Vagina (tissue), 2 donors: ENCODE measurements around the gene TMEM141. TPM values are rescaled to one million over a fixed set of nuclear protein-coding genes. Genes with fewer than 3 reads are reported as not detected.
A peak's percentile ranks its signal among the peaks of the same experiment; 100 is the strongest.

Experiments
- DNase-seq, 2 donors: peaks; one replicate each; pipeline ENCODE4 v3.0.0-alpha.2; 2017; ENCODE audit errors: extremely low spot score in 2 of 2
- H3K27ac ChIP-seq: fragments of 200-600 bp; sonication (generic); one replicate; pipeline ENCODE4 v1.5.1; 2019
- H3K27me3 ChIP-seq: fragments of 200-600 bp; sonication (generic); one replicate; pipeline ENCODE4 v1.5.1; 2019
- H3K36me3 ChIP-seq, 2 donors: fragments of 200-600 bp; sonication (generic); one replicate each; pipeline ENCODE4 v1.5.1; 2017 to 2019
- H3K4me1 ChIP-seq: fragments of 200-600 bp; sonication (generic); one replicate; pipeline ENCODE4 v1.5.1; 2019
- H3K4me3 ChIP-seq, 2 donors: fragments of 200-600 bp; sonication (generic); 1 replicate in 1 of 2; 2 replicates in 1 of 2; pipeline ENCODE4 v1.5.1; 2016 to 2019
- H3K9me3 ChIP-seq: fragments of 200-600 bp; sonication (generic); one replicate; pipeline ENCODE4 v1.5.1; 2019
- CTCF ChIP-seq, 3 experiments: fragments of 450-650 bp in 2 of 3; fragments of 200-600 bp in 1 of 3; sonication (generic) in 1 of 3; IDR thresholded peaks; one replicate each; pipeline ENCODE4 v1.5.1; 2017 to 2019; ENCODE audit warnings: antibody characterized with exemption in 3 of 3, mild to moderate bottlenecking in 2 of 3, moderate library complexity in 2 of 3
- POLR2A ChIP-seq, 2 donors: fragments of 450-650 bp; IDR thresholded peaks; one replicate each; pipeline ENCODE4 v1.6.1; 2017; ENCODE audit warnings: antibody characterized with exemption in 2 of 2, mild to moderate bottlenecking in 2 of 2, moderate library complexity in 2 of 2
- POLR2AphosphoS5 ChIP-seq, 2 donors: sonication (generic); formaldehyde crosslinking; IDR thresholded peaks; one replicate each; pipeline ENCODE4 v1.9.0; 2017; ENCODE audit warnings: antibody characterized with exemption in 2 of 2, mild to moderate bottlenecking in 2 of 2, low read depth in 1 of 2; ENCODE audit not compliant: insufficient read depth in 1 of 2
- intact Hi-C: fragments of 100-400 bp; cut with DNase I; formaldehyde crosslinking; loops from one replicate; pipeline ENCODE4 v1.15.1; 2023
- total RNA-seq: library from RNA; depleted of rRNA; stranded (reverse); fragments of >200 nt; gene quantifications from one replicate; pipeline ENCODE4 v1.2.3, GENCODE V29; 2016

TMEM141 gene
- total RNA-seq, 1 donor from 2014 or later = 64.1 TPM

GRCh38 chr9:136820971-136821825 is 30.1 kb downstream of the TMEM141 start:
- Histone ChIP-seq H3K4me1 (peaks cover 18% of the 10 kb centered on the region), H3K9me3 (no peaks in the 10 kb centered on the region), H3K4me3 (peak overlapping the region; percentile 33 to 47), H3K27me3 (no peaks in the 10 kb centered on the region), H3K36me3 (peaks cover 0 to 15% of the 10 kb centered on the region in 2 donors), H3K27ac (no peak overlapping the region)
- intact Hi-C loops = loop anchor here (2.0 kb wide), 1 partner anchor 34 kb away; no protein-coding TSS in a partner anchor
- DNase-seq = no peak
- TF ChIP-seq POLR2A (IDR thresholded peaks at IDR 0.05) (no peak), POLR2AphosphoS5 (IDR thresholded peaks at IDR 0.05; ENCODE audit: insufficient read depth in 1 of 2, low read depth in 1 of 2) (no peak)

- DNase-seq = no peak
- H3K4me3 ChIP-seq = peak overlapping the region; percentile 33 to 47
- no peaks in the 10 kb centered on the region for H3K27me3 ChIP-seq
- TF ChIP-seq POLR2A (IDR thresholded peaks at IDR 0.05) (no peak), POLR2AphosphoS5 (IDR thresholded peaks at IDR 0.05; ENCODE audit: insufficient read depth in 1 of 2, low read depth in 1 of 2) (no peak), CTCF (IDR thresholded peaks at IDR 0.05) (no peak)
- no peak overlapping the region for H3K27ac ChIP-seq
- intact Hi-C loops = loop anchor here (2.0 kb wide), 1 partner anchor 33 kb away; no protein-coding TSS in a partner anchor
- peaks cover 18% of the 10 kb centered on the region for H3K4me1 ChIP-seq
- no peaks in the 10 kb centered on the region for H3K9me3 ChIP-seq
- peaks cover 0 to 19% of the 10 kb centered on the region in 2 donors for H3K36me3 ChIP-seq
Observed at GRCh38 chr9:136821826-136822544, 30.8 kb downstream of the TMEM141 start.

GRCh38 chr9:136823136-136824046 is 32.2 kb downstream of the TMEM141 start:
- H3K27ac ChIP-seq = no peak overlapping the region
- H3K4me1 ChIP-seq = peaks cover 18% of the 10 kb centered on the region
- H3K27me3 ChIP-seq = no peaks in the 10 kb centered on the region
- no peaks in the 10 kb centered on the region for H3K9me3 ChIP-seq
- no peak for DNase-seq
- peaks cover 0 to 22% of the 10 kb centered on the region in 2 donors for H3K36me3 ChIP-seq
- H3K4me3 ChIP-seq = no peak overlapping the region
- intact Hi-C loops = no loop called here
- TF ChIP-seq POLR2A (IDR thresholded peaks at IDR 0.05) (no peak), POLR2AphosphoS5 (IDR thresholded peaks at IDR 0.05; ENCODE audit: insufficient read depth in 1 of 2, low read depth in 1 of 2) (no peak), CTCF (IDR thresholded peaks at IDR 0.05) (no peak)

GRCh38 chr9:136824496-136825225 is 33.5 kb downstream of the TMEM141 start:
- intact Hi-C loops = no loop called here
- H3K4me3 ChIP-seq = no peak overlapping the region
- H3K27me3 ChIP-seq = no peaks in the 10 kb centered on the region
- no peak for DNase-seq
- TF ChIP-seq CTCF (IDR thresholded peaks at IDR 0.05) (no peak), POLR2A (IDR thresholded peaks at IDR 0.05) (no peak), POLR2AphosphoS5 (IDR thresholded peaks at IDR 0.05; ENCODE audit: insufficient read depth in 1 of 2, low read depth in 1 of 2) (no peak)
- H3K9me3 ChIP-seq = no peaks in the 10 kb centered on the region
- H3K36me3 ChIP-seq = peaks cover 0 to 33% of the 10 kb centered on the region in 2 donors
- H3K4me1 ChIP-seq = peaks cover 18% of the 10 kb centered on the region
- H3K27ac ChIP-seq = no peak overlapping the region
